Measurements from ENCODE around the gene SCGB1D4.
"Not testable (repeated sequence)": the region's sequence is repeated elsewhere in the genome, so short reads cannot be mapped to it uniquely, and the experiment has no call there.

The SCGB1D4 gene

GRCh38 chr11:62298975-62299374 is at the start of gene SCGB1D4:
SCGB1D4 (minus strand) TSS chr11:62299075; CDS start chr11:62299010, 65 bp downstream.
- DNase-seq = no peak
- TF ChIP-seq POLR2A (IDR thresholded peaks at IDR 0.05; ENCODE audit: low read length) = no peak
- TF ChIP-seq GATA1 (IDR thresholded peaks at IDR 0.05; ENCODE audit: low read depth, low read length) = no peak

DNA sequence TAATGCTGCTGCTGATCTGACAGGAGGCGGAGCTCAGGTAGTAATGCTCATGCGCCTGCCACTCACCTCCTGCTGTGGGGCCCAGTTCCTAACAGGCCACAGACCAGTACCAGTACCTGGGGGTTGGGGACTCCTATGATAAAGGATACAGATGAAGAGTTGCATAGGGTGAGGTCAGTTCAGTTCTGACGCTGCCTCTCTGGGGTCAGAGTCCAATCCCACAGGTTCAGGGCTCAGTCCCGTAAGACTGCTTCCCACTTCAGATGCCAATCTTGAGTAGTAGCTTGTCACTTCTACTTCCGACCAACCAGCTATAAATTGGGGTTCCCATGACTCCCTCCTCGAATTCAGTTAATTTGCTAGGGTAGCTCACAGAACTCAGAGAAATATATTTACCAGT is 47.0 kb upstream of the SCGB1D4 start:
- TF ChIP-seq POLR2A (IDR thresholded peaks at IDR 0.05; ENCODE audit: low read length) = no peak
- no peak for TF ChIP-seq GATA1 (IDR thresholded peaks at IDR 0.05; ENCODE audit: low read depth, low read length)
- DNase-seq = no peak

DNA sequence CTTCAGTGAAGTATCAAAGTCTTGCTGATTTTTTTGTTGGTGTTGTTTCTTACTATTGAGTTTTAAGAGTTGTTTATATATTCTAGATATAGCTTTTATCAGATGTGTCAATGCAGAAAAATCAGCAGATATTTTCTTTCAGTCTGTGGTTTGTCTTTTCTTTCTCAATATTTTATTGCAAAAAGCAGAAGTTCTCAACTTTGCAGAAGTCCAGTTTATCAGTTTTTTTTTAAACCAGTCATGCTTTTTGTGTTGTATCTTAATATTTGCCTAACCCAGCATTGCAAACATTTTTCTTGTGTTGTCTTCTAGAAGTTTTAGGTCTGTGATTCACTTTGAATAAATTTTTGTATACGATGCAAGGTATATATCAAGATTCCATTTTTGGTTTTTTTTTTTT is 45.3 kb upstream of the SCGB1D4 start:
- no peak for DNase-seq
- no peak for TF ChIP-seq POLR2A (IDR thresholded peaks at IDR 0.05; ENCODE audit: low read length)
- no peak for TF ChIP-seq GATA1 (IDR thresholded peaks at IDR 0.05; ENCODE audit: low read depth, low read length)

DNA sequence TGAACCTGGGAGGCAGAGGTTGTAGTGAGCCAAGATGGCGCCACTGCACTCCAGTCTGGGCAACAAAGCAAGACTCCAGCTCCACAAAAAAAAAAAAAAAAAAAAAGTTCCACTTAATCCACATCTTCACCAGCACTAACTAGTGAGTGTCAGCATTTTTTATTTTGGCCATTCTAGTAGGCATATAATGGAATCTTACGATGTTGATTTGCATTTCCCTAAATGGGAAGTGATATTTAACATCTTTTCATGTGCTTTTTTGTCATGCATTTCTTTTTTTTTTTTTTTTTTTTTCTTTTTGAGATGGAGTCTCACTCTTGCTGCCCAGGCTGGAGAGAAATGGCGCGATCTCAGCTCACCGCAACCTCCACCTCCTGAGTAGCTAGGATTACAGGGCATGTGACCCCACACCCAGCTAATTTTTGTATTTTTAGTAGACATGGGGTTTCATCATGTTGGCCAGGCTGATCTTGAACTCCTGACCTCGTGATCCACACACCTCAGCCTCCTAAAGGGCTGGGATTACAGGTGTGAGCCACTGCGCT is 44.8 kb upstream of the SCGB1D4 start:
- DNase-seq = not testable (repeated sequence)

DNA sequence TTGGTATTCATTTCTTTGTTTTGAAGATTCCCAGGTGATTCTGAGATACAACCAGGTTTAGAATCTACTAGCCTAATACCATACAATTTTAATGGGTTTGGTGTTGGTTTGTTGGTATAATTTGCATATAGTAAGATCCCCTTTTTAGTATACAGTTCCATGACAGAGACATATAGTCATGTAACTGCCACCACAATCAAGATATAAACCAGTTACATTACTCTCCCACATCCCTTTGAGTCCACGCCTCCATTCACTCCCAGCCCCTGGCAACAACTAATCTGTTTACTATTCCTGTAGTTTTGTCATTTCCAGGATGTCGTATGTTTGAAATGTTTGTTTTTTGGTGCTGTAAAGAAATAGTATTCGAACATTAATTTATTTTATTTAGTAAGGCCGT is 42.7 kb upstream of the SCGB1D4 start:
- no peak for TF ChIP-seq POLR2A (IDR thresholded peaks at IDR 0.05; ENCODE audit: low read length)
- TF ChIP-seq GATA1 (IDR thresholded peaks at IDR 0.05; ENCODE audit: low read depth, low read length) = no peak
- DNase-seq = no peak

GRCh38 chr11:62340269-62340901 is 41.5 kb upstream of the SCGB1D4 start:
- peak; percentile 47 to 60 for DNase-seq
- TF ChIP-seq GATA1 (IDR thresholded peaks at IDR 0.05; ENCODE audit: low read depth, low read length) (no peak), POLR2A (IDR thresholded peaks at IDR 0.05; ENCODE audit: low read length) (no peak)

DNA sequence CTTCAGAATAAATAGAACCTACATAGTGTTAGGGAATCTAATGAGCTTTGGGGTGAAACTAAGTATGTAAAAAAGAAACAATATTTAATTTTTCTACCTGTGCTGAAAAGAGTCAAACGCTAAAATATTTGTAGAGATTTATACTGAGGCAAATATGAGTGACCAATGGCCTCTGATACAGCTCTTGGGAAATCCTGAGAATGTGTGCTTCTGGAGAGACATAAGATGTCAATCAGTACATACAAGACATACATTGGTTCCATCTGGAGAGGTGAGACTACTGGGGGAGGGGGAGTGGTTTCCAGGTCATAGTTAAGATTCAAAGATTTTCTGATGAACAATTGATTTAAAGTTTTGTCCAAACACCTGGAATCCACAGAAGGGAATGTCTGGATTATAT is 39.3 kb upstream of the SCGB1D4 start:
- no peak for TF ChIP-seq GATA1 (IDR thresholded peaks at IDR 0.05; ENCODE audit: low read depth, low read length)
- no peak for TF ChIP-seq POLR2A (IDR thresholded peaks at IDR 0.05; ENCODE audit: low read length)

GRCh38 chr11:62337303-62338181 is 38.7 kb upstream of the SCGB1D4 start, which contains the start of gene ASRGL1:
ASRGL1 (plus strand) TSS chr11:62337448; CDS start chr11:62337978, 530 bp downstream.
- TF ChIP-seq POLR2A (IDR thresholded peaks at IDR 0.05; ENCODE audit: low read length) (no peak), GATA1 (IDR thresholded peaks at IDR 0.05; ENCODE audit: low read depth, low read length) (no peak)
- peak; percentile 73 to 86 for DNase-seq

More for the DNA sequence above, 39.3 kb upstream of the SCGB1D4 start:
- DNase-seq = no peak

GRCh38 chr11:62336949-62337302 is 38.1 kb upstream of the SCGB1D4 start:
- not testable (repeated sequence) for DNase-seq

GRCh38 chr11:62333768-62334167 is 34.9 kb upstream of the SCGB1D4 start:
- no peak for TF ChIP-seq GATA1 (IDR thresholded peaks at IDR 0.05; ENCODE audit: low read depth, low read length)
- no peak for TF ChIP-seq POLR2A (IDR thresholded peaks at IDR 0.05; ENCODE audit: low read length)
- DNase-seq = no peak

GRCh38 chr11:62331264-62331663 is 32.4 kb upstream of the SCGB1D4 start:
- not testable (repeated sequence) for DNase-seq

GRCh38 chr11:62327541-62327940 is 28.7 kb upstream of the SCGB1D4 start:
- DNase-seq = not testable (repeated sequence)

GRCh38 chr11:62326719-62327118 is 27.8 kb upstream of the SCGB1D4 start:
- DNase-seq = not testable (repeated sequence)

DNA sequence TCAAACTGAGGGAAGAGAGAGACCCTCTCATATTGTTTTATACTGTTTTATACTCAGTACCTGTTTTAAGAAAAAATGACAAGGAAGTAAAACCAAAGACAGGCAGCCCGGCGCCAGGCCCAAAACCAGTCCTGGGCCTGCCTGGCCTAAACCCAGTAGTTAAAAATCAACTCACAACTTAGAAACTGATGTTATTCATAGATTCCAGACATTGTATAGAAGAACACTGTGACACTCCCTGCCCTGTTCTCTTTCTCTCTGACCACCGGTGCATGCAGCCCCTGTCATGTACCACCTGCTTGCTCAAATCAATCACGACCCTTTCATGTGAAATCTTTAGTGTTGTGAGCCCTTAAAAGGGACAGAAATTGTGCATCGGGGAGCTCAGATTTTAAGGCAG is 26.9 kb upstream of the SCGB1D4 start:
- DNase-seq = not testable (repeated sequence)
